NCI-H2171 (cell line): ENCODE results near the gene E4F1.
"Not testable (repeated sequence)": the region's sequence is repeated elsewhere in the genome, so short reads cannot be mapped to it uniquely, and the experiment has no call there.

Experiments used
- DNase-seq: peaks from one replicate; lab custom pipeline; 2025; lab: John Stamatoyannopoulos, UW

Gene E4F1

GRCh38 chr16:2244926-2245795, 21.8 kb downstream of the E4F1 start:
- no peak for DNase-seq

DNA sequence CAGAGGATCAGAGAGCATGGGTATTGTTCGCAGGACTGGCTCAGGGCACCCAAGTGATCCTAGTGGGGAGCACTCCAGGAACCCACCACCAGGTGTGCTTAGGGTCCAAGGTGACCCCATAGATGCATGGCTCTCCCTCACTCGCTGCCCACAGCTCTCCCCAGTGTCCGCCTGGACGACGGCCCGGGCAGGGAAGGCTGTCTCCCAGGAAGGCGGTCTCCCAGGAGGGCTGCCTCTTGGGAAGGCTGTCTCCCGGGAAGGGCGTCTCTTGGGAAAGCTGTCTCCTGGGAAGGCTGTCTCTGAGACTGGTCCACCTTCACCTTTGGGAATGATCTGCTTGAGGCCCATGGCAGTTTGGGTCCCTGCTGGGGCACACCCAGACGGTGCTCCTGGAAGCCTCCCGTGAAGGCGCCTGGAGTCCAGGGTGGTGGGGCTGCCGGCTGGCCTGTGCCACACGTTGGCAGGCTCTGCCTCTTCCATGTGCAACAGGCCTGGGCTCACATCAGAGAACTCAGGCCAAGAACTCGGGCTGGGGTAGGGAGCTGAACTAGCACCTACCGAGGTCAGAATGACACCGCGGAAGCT, 23.0 kb downstream of the E4F1 start:
- DNase-seq: no peak

DNA sequence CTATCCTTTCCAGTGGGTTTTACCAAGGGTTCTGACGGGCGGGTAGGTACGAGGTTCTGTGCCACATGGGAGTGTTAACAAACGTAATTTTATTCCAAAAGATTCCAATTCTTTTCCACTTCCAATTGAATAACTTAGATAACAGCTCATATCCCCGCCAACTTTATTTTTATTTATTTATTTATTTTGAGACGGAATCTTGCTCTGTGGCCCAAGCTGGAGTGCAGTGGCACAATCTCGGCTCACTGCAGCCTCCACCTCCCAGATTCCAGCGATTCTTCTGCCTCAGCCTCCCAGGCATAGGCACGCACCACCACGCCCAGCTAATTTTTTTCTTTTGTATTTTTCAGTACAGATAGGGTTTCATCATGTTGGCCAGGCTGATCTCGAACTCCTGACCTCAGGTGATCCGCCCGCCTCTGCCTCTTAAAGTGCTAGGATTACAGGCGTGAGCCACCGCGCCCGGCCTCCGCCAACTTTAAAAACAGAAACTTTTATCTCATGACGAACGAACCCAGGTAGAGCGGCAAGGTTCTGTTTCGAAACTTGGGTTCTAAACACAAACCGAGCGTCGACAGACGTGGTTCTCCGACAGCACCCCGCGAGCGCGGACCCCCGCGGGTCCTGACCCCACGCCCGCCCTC, 27.4 kb downstream of the E4F1 start:
- no peak for DNase-seq

GRCh38 chr16:2251296-2252111, 28.1 kb downstream of the E4F1 start, which contains the start of gene ECI1:
Gene ECI1, minus strand, starts transcription at chr16:2251587. Its CDS starts 21 bp downstream, at chr16:2251566.
- peak; percentile 81 for DNase-seq

DNA sequence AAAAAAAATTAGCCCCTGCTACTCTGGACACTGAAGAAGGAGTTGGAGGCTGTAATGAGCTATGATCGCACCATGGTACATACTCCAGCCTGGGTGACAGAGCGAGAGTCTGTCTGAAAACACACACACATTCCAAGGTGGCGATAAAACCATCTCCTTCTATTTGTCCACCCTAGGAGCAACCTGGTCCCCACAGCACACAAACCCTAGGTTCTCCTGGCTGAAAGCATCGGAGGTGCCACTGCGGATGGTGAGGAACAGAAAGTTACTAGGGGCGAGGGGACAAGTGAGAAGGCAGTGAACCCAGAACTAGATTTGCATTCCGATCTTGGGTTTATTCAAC, 29.4 kb downstream of the E4F1 start:
- DNase-seq: no peak

- no peak for DNase-seq
These were observed 29.9 kb downstream of the E4F1 start for GRCh38 chr16:2253293-2253692.

- DNase-seq: no peak
These were observed 33.2 kb downstream of the E4F1 start for GRCh38 chr16:2256531-2257140.

DNA sequence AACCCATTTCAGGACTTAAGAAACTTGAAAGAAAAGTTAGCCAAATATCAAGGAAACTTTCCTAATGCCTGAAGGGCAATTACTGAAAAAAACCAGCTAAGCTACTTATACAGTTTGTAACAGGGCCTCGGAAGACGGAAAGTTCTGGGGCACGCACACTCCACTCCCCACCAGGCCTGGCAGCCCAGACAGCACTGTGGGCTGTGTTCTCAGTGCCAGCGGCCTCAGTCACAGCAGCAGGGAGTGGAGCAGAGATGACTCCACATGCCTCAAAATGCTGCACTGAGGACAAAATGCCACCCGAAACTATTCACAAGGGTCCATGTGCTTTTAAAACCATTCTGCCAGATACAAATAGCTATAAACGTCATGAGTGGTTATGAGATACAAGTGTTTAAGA, 34.3 kb downstream of the E4F1 start:
- no peak for DNase-seq

DNA sequence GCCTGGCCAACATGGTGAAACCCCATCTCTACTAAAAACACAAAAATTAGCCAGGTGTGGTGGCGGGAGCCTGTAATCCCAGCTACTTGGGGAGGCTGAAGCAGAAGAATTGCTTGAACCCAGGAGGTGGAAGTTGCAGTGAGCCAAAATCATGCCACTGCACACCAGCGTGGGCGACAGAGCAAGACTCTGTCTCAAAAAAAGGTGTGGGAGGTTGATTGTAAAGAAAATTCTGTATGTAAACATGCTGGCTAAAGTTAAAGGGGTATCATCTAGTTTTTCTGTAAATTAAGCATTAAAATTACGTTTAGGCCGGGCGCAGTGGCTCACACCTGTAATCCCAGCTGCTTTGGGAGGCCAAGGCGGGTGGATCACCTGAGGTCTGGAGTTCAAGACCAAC, 35.1 kb downstream of the E4F1 start:
- DNase-seq: not testable (repeated sequence)

DNA sequence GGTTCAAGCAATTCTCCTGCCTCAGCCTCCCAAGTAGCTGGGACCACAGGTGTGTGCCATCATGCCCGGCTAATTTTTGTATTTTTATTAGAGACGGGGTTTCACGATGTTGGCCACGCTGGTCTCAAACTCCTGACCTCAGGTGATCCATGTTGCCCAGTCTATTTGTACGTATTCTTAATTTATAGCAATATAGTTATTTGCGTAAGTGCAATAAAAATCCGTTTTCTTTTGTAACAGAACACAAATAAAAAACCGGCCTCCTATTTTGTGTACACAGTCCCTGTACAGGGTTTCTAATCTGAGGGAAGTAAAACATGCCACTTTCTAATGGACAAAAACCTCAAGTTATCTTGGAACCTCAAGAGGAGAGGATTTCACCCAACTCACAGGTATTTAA, 36.9 kb downstream of the E4F1 start:
- DNase-seq: no peak

DNA sequence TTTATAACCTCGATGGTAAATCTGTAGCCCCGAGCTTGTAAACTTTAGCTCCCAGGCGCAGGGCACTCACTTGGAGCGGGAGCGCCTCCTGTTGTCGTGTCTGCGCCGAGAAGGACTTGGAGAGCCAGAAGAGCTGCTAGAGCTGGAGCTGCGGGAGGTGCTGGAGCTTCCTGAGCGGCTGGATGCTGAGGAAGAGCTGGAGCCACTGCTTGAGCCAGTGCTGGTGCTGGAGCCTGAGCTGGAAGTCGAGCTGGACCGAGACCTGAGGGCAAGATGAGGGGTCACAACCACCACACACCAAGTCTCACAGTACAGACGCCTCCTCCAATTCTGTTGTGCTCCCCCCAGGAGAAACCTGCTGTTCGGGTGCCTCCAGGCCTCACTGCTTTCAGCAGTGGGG, 39.6 kb downstream of the E4F1 start:
- not testable (repeated sequence) for DNase-seq

DNA sequence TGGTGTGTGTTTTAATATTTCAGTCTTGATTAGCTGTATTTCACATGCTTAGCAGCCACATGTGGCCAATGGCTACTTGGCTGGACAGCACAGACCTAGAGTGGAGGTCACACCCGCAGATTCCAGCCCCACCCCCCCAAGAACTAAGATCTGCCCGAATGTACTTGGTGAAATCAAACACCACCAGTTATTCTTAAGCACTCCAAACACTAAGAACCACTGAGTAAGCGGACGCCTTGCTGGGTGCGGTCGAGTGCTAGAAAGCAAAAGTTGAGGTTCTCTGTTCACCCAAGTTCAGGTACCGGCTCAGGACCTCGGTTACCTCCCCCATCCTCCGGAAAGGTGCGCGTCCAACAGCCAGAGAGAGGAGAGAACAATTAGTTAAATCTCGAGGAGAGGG, 43.5 kb downstream of the E4F1 start:
- DNase-seq: not testable (repeated sequence)

DNA sequence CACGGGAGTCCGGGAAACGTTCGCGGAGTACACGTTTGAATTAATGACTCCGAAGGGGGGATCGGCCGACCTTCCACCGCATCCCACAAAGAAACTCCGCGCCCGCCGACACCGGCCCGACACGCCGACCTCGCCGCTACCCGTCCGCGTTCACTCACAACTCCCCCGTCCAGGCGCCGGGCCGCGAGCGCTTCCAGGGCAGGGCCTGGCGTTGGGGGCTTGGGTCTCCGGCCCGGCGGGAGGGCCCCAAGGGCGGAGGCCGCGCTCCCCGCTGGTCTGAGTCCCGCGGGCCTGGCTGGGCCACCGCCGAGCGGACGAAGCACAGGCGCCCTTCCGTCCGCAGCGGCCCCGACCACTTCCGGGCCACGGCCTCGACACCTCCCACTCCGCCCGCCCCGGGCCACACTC, 44.1 kb downstream of the E4F1 start:
- DNase-seq: not testable (repeated sequence)

GRCh38 chr16:2267913-2268666, 44.7 kb downstream of the E4F1 start, which contains the start of gene RNPS1:
Gene RNPS1, minus strand, starts transcription at chr16:2268126. Its CDS starts 3,483 bp downstream, at chr16:2264643.
- DNase-seq: peak; percentile 93

DNA sequence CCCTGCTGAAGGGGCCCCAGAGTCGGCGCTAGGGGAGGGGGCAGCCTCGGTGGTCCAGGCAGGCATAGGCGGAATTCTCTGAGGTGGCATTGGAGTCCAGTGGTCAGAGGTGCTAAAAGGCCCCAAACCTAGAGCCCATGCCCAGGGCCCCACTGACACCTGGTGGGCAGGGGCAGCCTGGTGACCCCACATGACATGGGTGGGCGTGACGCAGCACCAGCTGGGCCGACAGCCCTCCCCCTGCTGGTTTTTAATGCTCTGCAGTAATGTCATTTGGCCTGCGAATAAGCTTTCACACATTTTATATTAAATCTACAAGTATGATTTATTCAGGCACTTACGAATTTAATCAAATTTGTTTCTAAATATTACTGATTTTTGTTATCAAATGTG, 46.7 kb downstream of the E4F1 start:
- no peak for DNase-seq

GRCh38 chr16:2270588-2271470, 47.4 kb downstream of the E4F1 start:
- DNase-seq: no peak

GRCh38 chr16:2271848-2272461, 48.6 kb downstream of the E4F1 start:
- no peak for DNase-seq

DNA sequence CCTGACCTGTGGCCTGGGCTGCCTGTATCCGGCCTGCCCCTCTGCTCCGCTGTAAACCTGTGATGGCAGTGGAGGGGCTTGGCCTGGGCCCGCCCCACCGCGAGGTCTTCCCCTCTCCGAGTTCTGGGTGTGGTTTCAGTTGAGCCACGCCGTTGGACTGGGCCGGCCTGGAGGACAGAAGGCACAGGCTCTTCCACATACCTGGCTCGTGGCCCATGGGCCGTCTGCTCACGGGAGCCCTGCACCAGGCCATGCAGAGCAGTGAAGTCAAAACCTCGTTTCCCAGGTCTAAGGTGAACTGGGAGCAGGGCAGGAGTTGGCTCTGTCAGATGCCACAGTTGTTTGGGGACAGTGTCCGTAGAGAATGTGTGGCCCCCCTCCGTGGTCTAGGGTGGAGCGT, 50.1 kb downstream of the E4F1 start:
- DNase-seq: no peak

DNA sequence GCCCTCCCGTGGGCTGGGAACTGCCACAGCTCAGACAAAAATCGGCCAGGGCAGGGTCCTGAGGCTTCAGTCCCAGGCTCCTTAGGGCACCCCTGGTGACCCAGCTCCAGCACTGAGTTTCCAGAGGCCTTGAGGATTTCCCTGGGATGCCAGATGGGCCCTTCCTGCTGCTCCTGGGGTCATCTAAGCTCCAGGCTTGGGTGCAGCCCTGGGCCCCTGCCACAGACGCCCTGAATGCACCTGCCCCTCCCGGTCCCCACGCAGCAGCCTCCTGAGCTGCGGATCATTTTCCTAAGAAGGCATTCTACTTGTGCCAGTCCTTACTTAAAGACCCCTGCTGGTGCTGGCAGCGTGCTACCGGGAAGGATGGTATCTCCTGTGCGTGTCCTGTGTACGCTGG, 50.5 kb downstream of the E4F1 start:
- no peak for DNase-seq
